ENCODE measurements around the gene FHIT. TPM values are rescaled to one million over a fixed set of nuclear protein-coding genes. Genes with fewer than 3 reads are reported as not detected.

The FHIT gene
- total and polyA plus RNA-seq, 4 donors, result 2.6 to 21.3 (median 8.7) TPM

DNA sequence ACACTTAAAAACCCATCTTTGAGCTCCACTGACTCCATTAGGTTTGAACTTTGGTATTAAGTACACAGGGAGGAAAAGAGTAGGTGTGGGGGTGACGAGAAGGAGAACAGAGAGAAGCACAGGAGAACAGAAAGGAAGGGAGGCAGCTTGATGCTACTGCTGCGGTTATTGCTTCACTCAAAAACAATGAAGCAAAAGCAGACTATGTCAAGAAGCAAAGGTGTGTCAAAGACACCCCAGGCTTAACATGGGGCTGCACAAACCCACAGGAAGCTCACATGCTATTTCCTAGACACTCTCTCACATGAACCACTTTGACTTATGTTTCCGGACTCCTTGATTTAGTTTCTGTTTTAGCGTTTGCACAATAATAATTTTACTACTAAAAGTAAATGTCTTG is 1240.5 kb downstream of the FHIT start:
- H3K36me3 ChIP-seq (ENCODE audit: control insufficient read depth in 4 of 4, insufficient read depth in 4 of 4, low read length in 4 of 4), result no peaks in the 10 kb centered on the region
- no peaks in the 10 kb centered on the region for H3K9me3 ChIP-seq (ENCODE audit: control insufficient read depth in 4 of 4, insufficient read depth in 3 of 4, low read length in 3 of 4)
- H3K27ac ChIP-seq (ENCODE audit: low read depth in 1 of 2, low read length in 1 of 2), result no peak overlapping the region
- no peaks in the 10 kb centered on the region for H3K27me3 ChIP-seq (ENCODE audit: control insufficient read depth in 3 of 3, insufficient read depth in 3 of 3, low read length in 2 of 3)
- TF ChIP-seq, protein P1, sequence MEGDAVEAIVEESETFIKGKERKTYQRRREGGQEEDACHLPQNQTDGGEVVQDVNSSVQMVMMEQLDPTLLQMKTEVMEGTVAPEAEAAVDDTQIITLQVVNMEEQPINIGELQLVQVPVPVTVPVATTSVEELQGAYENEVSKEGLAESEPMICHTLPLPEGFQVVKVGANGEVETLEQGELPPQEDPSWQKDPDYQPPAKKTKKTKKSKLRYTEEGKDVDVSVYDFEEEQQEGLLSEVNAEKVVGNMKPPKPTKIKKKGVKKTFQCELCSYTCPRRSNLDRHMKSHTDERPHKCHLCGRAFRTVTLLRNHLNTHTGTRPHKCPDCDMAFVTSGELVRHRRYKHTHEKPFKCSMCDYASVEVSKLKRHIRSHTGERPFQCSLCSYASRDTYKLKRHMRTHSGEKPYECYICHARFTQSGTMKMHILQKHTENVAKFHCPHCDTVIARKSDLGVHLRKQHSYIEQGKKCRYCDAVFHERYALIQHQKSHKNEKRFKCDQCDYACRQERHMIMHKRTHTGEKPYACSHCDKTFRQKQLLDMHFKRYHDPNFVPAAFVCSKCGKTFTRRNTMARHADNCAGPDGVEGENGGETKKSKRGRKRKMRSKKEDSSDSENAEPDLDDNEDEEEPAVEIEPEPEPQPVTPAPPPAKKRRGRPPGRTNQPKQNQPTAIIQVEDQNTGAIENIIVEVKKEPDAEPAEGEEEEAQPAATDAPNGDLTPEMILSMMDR (IDR thresholded peaks at IDR 0.05; ENCODE audit: control extremely low read depth, extremely low read depth), result no peak
- no peak overlapping the region for H3K9ac ChIP-seq (ENCODE audit: insufficient read depth in 1 of 2, low read length in 2 of 2)
- ATAC-seq (ENCODE audit: insufficient read depth, low FRiP score), result no peak
- DNase-seq, result no peak
- 20 to 42% methylated on average over 4 of the region's 4 CpGs for WGBS, 2 donors
- H3K4me1 ChIP-seq (ENCODE audit: control insufficient read depth in 5 of 5, insufficient read depth in 5 of 5, low read length in 5 of 5), result peaks cover 0 to 1% (median 0%) of the 10 kb centered on the region in 5 donors
- H3K4me3 ChIP-seq, result no peak overlapping the region

DNA sequence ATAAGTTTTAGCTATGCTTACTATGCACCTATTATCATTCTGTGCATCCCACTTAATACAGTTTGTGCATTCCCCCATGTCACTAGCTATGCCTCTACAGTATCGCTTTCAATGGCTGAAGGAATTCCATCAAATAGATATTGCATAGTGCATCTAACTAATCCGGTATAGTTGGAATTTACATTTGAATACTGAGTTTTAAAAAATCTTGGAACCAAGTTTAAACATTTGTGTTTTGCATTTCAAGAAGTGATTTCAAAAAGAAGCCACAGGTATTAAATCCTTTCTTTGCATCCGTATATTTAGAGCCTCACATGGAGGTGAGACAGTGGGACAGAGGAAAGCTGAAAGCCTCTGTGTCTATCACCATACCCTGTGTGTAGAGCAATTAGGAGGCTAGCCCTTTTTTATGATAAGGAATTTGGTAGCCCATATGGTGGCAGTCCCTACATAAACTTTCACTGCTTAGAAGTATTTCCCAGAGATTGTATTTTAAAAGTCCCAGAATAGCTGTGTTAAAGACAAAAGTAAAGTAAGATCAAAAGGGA is 1241.2 kb downstream of the FHIT start:
- no peak for ATAC-seq (ENCODE audit: insufficient read depth, low FRiP score)

DNA sequence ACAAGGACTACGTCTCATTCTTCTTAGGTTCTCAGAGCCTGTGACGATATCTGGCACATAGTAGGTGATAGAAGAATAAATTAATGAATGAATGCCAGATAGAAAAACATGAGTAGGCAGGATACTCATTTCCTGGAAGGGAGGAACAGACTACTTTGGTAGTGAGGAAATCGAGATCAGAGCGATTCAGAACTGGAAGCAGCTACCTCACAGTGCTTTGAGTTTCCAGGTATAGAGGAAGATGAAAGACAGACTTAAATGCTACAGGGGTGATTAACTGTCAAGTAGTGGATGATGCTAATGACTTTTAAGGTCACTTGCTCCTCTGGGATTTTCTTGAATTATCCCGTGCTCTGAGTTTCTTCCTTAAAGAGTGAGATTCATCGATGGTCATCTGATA is 1249.9 kb downstream of the FHIT start:
- 93 to 94% methylated on average over 6 of the region's 6 CpGs for WGBS, 2 donors
- no peak for ATAC-seq (ENCODE audit: insufficient read depth, low FRiP score)
- no peak overlapping the region for H3K27ac ChIP-seq (ENCODE audit: low read depth in 1 of 2, low read length in 1 of 2)

More for the DNA sequence above, 1241.2 kb downstream of the FHIT start:
- Histone ChIP-seq H3K4me1 (ENCODE audit: control insufficient read depth in 5 of 5, insufficient read depth in 5 of 5, low read length in 5 of 5) (peaks cover 0 to 1% (median 0%) of the 10 kb centered on the region in 5 donors), H3K36me3 (ENCODE audit: control insufficient read depth in 4 of 4, insufficient read depth in 4 of 4, low read length in 4 of 4) (no peaks in the 10 kb centered on the region), H3K4me3 (no peak overlapping the region), H3K9me3 (ENCODE audit: control insufficient read depth in 4 of 4, insufficient read depth in 3 of 4, low read length in 3 of 4) (no peaks in the 10 kb centered on the region), H3K27me3 (ENCODE audit: control insufficient read depth in 3 of 3, insufficient read depth in 3 of 3, low read length in 2 of 3) (no peaks in the 10 kb centered on the region), H3K9ac (ENCODE audit: insufficient read depth in 1 of 2, low read length in 2 of 2) (peak overlapping the region in 1 of 2 donors; percentile 23), H3K27ac (ENCODE audit: low read depth in 1 of 2, low read length in 1 of 2) (no peak overlapping the region)
- no peak for DNase-seq
- TF ChIP-seq, protein P1 (IDR thresholded peaks at IDR 0.05; ENCODE audit: control extremely low read depth, extremely low read depth), result no peak
- WGBS, 2 donors, result 91 to 92% methylated on average over 3 of the region's 3 CpGs

More for the DNA sequence above, 1249.9 kb downstream of the FHIT start:
- Histone ChIP-seq H3K4me3 (no peak overlapping the region), H3K4me1 (ENCODE audit: control insufficient read depth in 5 of 5, insufficient read depth in 5 of 5, low read length in 5 of 5) (peaks cover 0 to 6% (median 0%) of the 10 kb centered on the region in 5 donors), H3K27me3 (ENCODE audit: control insufficient read depth in 3 of 3, insufficient read depth in 3 of 3, low read length in 2 of 3) (no peaks in the 10 kb centered on the region), H3K9me3 (ENCODE audit: control insufficient read depth in 4 of 4, insufficient read depth in 3 of 4, low read length in 3 of 4) (no peaks in the 10 kb centered on the region), H3K9ac (ENCODE audit: insufficient read depth in 1 of 2, low read length in 2 of 2) (no peak overlapping the region), H3K36me3 (ENCODE audit: control insufficient read depth in 4 of 4, insufficient read depth in 4 of 4, low read length in 4 of 4) (no peaks in the 10 kb centered on the region)
- DNase-seq, result no peak
- TF ChIP-seq, protein P1 (IDR thresholded peaks at IDR 0.05; ENCODE audit: control extremely low read depth, extremely low read depth), result no peak

Measured in lung (tissue), 12 donors.